ENCODE measurements around the gene UBQLN3.

Gene UBQLN3

GRCh38 chr11:5509803-5510202 lies at the start of gene UBQLN3:
TSS of gene UBQLN3 (minus strand) at chr11:5509957. CDS start at chr11:5509558, 399 bp downstream.
- no peak for TF ChIP-seq CTCF (IDR thresholded peaks at IDR 0.05; ENCODE audit: low read depth, low read length)
- no peak within 1 kb of the TSS for H3K4me3 ChIP-seq (ENCODE audit: low read depth, low read length)

GRCh38 chr11:5557751-5558150 lies 48.0 kb upstream of the UBQLN3 start:
- TF ChIP-seq CTCF (IDR thresholded peaks at IDR 0.05; ENCODE audit: low read depth, low read length): no peak
- no peak overlapping the region for H3K4me3 ChIP-seq (ENCODE audit: low read depth, low read length)

GRCh38 chr11:5556596-5557188 lies 46.9 kb upstream of the UBQLN3 start:
- TF ChIP-seq CTCF (IDR thresholded peaks at IDR 0.05; ENCODE audit: low read depth, low read length): no peak
- no peak overlapping the region for H3K4me3 ChIP-seq (ENCODE audit: low read depth, low read length)

- TF ChIP-seq CTCF (IDR thresholded peaks at IDR 0.05; ENCODE audit: low read depth, low read length): no peak
Measured at GRCh38 chr11:5553343-5553742, 43.6 kb upstream of the UBQLN3 start.

GRCh38 chr11:5550440-5551095 lies 40.8 kb upstream of the UBQLN3 start:
- H3K4me3 ChIP-seq (ENCODE audit: low read depth, low read length): no peak overlapping the region
- TF ChIP-seq CTCF (IDR thresholded peaks at IDR 0.05; ENCODE audit: low read depth, low read length): no peak

More at GRCh38 chr11:5553343-5553742, 43.6 kb upstream of the UBQLN3 start:
- no peak overlapping the region for H3K4me3 ChIP-seq (ENCODE audit: low read depth, low read length)

GRCh38 chr11:5548440-5548839 lies 38.7 kb upstream of the UBQLN3 start, which contains the start of gene OR52H1:
TSS of gene OR52H1 (minus strand) at chr11:5548540. CDS start at chr11:5545505, 3,035 bp downstream.
- TF ChIP-seq CTCF (IDR thresholded peaks at IDR 0.05; ENCODE audit: low read depth, low read length): no peak

GRCh38 chr11:5547982-5548381 lies 38.2 kb upstream of the UBQLN3 start:
- no peak overlapping the region for H3K4me3 ChIP-seq (ENCODE audit: low read depth, low read length)
- TF ChIP-seq CTCF (IDR thresholded peaks at IDR 0.05; ENCODE audit: low read depth, low read length): no peak

More at GRCh38 chr11:5548440-5548839, 38.7 kb upstream of the UBQLN3 start, which contains the start of gene OR52H1:
- H3K4me3 ChIP-seq (ENCODE audit: low read depth, low read length): no peak within 1 kb of the TSS
